Psoas muscle (tissue), 8 donors: ENCODE data around the gene PTPN1. TPM values are rescaled to one million over a fixed set of nuclear protein-coding genes. Genes with fewer than 3 reads are reported as not detected.

ENCODE experiments used
- ATAC-seq, 4 donors: fragments of 200-7000 bp; cut with Tn5 transposase; one replicate each; pipeline ENCODE4 v1.9.1; 2020; ENCODE audit warnings: moderate library complexity in 3 of 4, mild to moderate bottlenecking in 2 of 4
- DNase-seq, 2 donors: peaks; one replicate each; pipeline ENCODE4 v3.0.0-alpha.2; 2020
- H3K27ac ChIP-seq: fragments of 200-600 bp; one replicate; pipeline ENCODE4 v1.8.0; 2022
- H3K27me3 ChIP-seq, 3 donors: fragments of 200-600 bp in 1 of 3; one replicate each; pipeline versions ENCODE4 v1.6.1 to v1.8.0; 2013 to 2022; ENCODE audit warnings: low read length in 2 of 3, mild to moderate bottlenecking in 2 of 3, moderate library complexity in 1 of 3; ENCODE audit not compliant: insufficient read depth in 3 of 3
- H3K36me3 ChIP-seq, 2 donors: fragments of 200-600 bp in 1 of 2; one replicate each; pipeline versions ENCODE4 v1.6.1 to v1.8.0; 2013 to 2022; ENCODE audit warnings: low read depth in 1 of 2, mild to moderate bottlenecking in 1 of 2, moderate library complexity in 1 of 2; ENCODE audit not compliant: insufficient read depth in 1 of 2
- H3K4me1 ChIP-seq: fragments of 200-600 bp; one replicate; pipeline ENCODE4 v1.8.0; 2022
- H3K4me3 ChIP-seq: fragments of 200-600 bp; one replicate; pipeline ENCODE4 v1.8.0; 2022; ENCODE audit warnings: mild to moderate bottlenecking
- H3K9me3 ChIP-seq: fragments of 200-600 bp; one replicate; pipeline ENCODE4 v1.8.0; 2022
- WGBS, 3 donors: extraction: QIAGEN DNeasy Blood & Tissue Kit; methylation state at CpG; one replicate each; pipeline versions ENCODE4 v1.1.6 to v1.1.7; 2013; 5-methylcytosine and 5-hydroxymethylcytosine counted together
- intact Hi-C, 2 donors: fragments of 100-400 bp; cut with DNase I; formaldehyde crosslinking; loops; one replicate each; pipeline versions ENCODE4 v1.11.0 to v1.14.2; 2022
- polyA plus RNA-seq, 3 donors: library from polyadenylated mRNA; stranded (reverse); fragments of 200-250 nt; gene quantifications; one replicate each; pipeline ENCODE4 v1.2.3, GENCODE V29; 2013
- total RNA-seq, 4 donors: library from RNA; stranded (reverse); fragmentation: NEBNext Ultra II Directional in 2 of 4; extraction: Animal tissue kit (Norgen Biotek cat#: 25700) in 2 of 4; gene quantifications; one replicate each; pipeline versions ENCODE4 v1.2.1 to v1.2.4, GENCODE V29; 2021 to 2023
- TF ChIP-seq, protein P1 (sequence below): fragments of 200-600 bp; IDR thresholded peaks from one replicate; pipeline ENCODE4 v1.8.0; 2022; ENCODE audit warnings: antibody characterized with exemption
- donor health status: healthy with polysubstance abuse.
- donor health status: DM: no; HTN: no; CAD: no; lungs with moderate emphysema.
- donor health status: Bipolar disorder and iron deficiency.
- donor health status: healthy.
- donor health status: DM: yes; HTN: yes; CAD: no.
- donor health status: DM: no; HTN: no; CAD: no.
- donor health status: DM: no; HTN: no; CAD: no.
- donor health status: DM: yes; HTN: yes; CAD: no.

The PTPN1 gene
- total and polyA plus RNA-seq, 7 donors, result 28.7 to 112 (median 46.1) TPM

DNA sequence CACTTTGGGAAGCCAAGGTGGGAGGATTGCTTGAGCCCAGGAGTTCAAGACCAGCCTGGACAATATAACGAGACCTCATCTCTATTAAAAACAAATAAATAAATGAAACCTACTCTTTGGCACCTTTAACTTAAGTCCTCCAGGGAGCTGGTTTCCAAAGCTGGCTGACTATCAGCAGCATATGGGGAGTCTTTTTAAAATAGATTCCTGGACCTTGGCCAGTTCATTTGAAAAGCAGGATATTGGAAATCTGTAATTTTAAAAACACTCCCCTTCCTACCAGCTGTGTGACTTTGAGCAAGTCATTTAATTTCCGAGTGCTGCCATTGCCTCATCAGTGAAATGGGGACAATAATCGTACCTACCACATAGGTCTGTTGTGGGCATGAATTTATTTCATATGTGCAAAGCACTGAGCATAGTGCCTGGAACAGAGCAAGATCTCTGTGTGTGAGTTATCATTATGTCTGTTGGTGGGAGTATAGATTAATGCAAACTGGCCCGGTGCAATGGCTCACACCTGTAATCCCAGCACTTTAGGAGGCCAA lies 40.9 kb upstream of the PTPN1 start:
- ATAC-seq, result no peak
- no peaks in the 10 kb centered on the region for H3K27me3 ChIP-seq
- H3K4me3 ChIP-seq, result no peak overlapping the region
- WGBS, 3 donors, result 84 to 85% (median 85%) methylated on average over 4 of the region's 4 CpGs
- H3K27ac ChIP-seq, result no peak overlapping the region
- H3K36me3 ChIP-seq, result no peaks in the 10 kb centered on the region
- H3K9me3 ChIP-seq, result no peaks in the 10 kb centered on the region
- no peak for DNase-seq
- intact Hi-C loops, result loop anchor here in 1 of 2 donors (10.0 kb wide), 1 partner anchor 354 kb away; the partner anchor contains the start of gene UBE2V1
- peaks cover 6% of the 10 kb centered on the region for H3K4me1 ChIP-seq
- TF ChIP-seq, protein P1, sequence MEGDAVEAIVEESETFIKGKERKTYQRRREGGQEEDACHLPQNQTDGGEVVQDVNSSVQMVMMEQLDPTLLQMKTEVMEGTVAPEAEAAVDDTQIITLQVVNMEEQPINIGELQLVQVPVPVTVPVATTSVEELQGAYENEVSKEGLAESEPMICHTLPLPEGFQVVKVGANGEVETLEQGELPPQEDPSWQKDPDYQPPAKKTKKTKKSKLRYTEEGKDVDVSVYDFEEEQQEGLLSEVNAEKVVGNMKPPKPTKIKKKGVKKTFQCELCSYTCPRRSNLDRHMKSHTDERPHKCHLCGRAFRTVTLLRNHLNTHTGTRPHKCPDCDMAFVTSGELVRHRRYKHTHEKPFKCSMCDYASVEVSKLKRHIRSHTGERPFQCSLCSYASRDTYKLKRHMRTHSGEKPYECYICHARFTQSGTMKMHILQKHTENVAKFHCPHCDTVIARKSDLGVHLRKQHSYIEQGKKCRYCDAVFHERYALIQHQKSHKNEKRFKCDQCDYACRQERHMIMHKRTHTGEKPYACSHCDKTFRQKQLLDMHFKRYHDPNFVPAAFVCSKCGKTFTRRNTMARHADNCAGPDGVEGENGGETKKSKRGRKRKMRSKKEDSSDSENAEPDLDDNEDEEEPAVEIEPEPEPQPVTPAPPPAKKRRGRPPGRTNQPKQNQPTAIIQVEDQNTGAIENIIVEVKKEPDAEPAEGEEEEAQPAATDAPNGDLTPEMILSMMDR, result no peak

DNA sequence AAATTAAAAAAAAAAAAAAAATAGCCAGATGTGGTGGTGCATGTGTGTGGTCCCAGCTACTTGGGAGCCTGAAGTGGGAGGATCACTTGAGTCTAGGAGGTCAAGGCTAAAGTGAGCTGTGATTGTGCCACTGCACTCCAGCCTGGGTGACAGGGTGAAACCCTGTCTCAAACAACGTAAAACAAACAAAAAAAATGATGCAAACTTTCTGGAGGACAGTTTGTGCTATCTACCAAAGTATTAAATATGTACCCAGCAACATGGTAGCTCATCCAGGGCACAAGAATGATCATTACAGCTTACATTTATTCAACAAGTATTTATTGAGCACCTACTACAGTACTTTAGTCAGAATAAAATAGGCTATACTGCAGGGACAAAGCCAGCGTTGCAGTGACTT lies 40.4 kb upstream of the PTPN1 start:
- TF ChIP-seq, protein P1, result no peak
- ATAC-seq (no peak), DNase-seq (no peak)
- H3K36me3 ChIP-seq, result no peaks in the 10 kb centered on the region
- 88 to 99% (median 92%) methylated on average over 2 of the region's 2 CpGs for WGBS, 3 donors
- intact Hi-C loops, result loop anchor here in 1 of 2 donors (10.0 kb wide), 1 partner anchor 355 kb away; the partner anchor contains the start of gene UBE2V1
- no peaks in the 10 kb centered on the region for H3K9me3 ChIP-seq
- H3K27ac ChIP-seq, result no peak overlapping the region
- no peaks in the 10 kb centered on the region for H3K27me3 ChIP-seq
- H3K4me3 ChIP-seq, result no peak overlapping the region
- H3K4me1 ChIP-seq, result peaks cover under 1% of the 10 kb centered on the region

DNA sequence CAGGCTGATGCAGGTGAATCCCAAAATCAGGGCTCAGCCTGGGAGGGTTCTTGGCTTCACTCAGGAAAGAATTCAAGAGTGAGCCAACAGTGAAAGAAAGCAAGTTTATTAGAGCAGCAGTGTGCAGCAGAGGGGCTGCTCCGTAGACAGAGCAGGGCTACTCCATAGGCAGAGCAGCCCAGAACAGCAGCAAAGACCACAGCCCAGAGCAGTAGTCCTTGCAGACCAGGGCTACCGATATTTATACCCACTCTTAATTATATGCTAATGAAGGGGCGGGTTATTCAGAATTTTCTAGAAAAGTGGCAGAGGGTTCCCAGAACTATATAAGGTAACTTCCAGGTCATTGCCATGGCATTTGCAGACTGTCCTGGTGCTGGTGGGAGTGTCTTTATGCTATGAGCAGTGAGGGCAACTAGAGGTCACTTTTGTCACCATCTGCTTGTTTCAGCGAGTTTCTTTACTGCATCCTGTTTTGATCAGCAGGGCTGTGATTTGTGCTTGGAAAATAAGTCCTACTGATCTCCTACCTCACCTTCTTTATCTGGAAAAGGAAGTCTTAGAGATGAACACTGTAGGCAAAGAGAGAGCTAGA lies 39.8 kb upstream of the PTPN1 start:
- intact Hi-C loops, result no loop called here
- 62 to 73% (median 68%) methylated on average over 4 of the region's 4 CpGs for WGBS, 3 donors
- Histone ChIP-seq H3K9me3 (no peaks in the 10 kb centered on the region), H3K27ac (no peak overlapping the region), H3K27me3 (no peaks in the 10 kb centered on the region), H3K4me3 (no peak overlapping the region), H3K4me1 (peaks cover 4% of the 10 kb centered on the region), H3K36me3 (no peaks in the 10 kb centered on the region)
- no peak for DNase-seq
- TF ChIP-seq, protein P1, result no peak
- ATAC-seq, result no peak

DNA sequence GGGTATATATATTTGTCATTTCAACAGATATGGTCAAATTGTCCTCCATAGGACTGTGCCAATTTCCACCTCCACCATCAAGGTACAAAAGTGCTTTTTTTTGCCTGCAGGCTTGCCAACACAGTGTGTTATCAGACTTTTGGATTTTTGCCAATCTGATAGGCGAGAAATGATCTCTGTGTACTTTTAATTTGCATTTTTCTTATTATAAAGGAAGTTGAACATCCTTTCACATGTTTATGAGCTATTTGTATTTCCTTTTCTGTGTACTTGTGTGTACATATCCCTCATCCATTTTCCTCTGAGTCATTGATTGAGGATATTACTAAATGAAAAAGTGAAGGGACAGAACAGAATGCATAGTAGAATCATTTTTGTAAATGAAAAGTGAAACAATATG lies 39.0 kb upstream of the PTPN1 start:
- TF ChIP-seq, protein P1, result no peak
- H3K9me3 ChIP-seq, result no peaks in the 10 kb centered on the region
- ATAC-seq, result no peak
- H3K4me1 ChIP-seq, result peaks cover 8% of the 10 kb centered on the region
- H3K27me3 ChIP-seq, result no peaks in the 10 kb centered on the region
- no peak for DNase-seq
- intact Hi-C loops, result no loop called here
- 72 to 76% (median 74%) methylated on average over 1 of the region's 1 CpG for WGBS, 3 donors
- H3K4me3 ChIP-seq, result no peak overlapping the region
- no peaks in the 10 kb centered on the region for H3K36me3 ChIP-seq
- no peak overlapping the region for H3K27ac ChIP-seq
